GM13977 (cell line): Measurements from ENCODE around the gene OSBPL3.
A peak's percentile ranks its signal among the peaks of the same experiment; 100 is the strongest.
"Not testable (repeated sequence)": the region's sequence is repeated elsewhere in the genome, so short reads cannot be mapped to it uniquely, and the experiment has no call there.

Source experiments
- DNase-seq: peaks from one replicate; pipeline ENCODE4 v3.0.0; 2012; ENCODE audit warnings: low spot score
- CTCF ChIP-seq: IDR thresholded peaks from 2 replicates; pipeline ENCODE4 v1.5.1; 2012; ENCODE audit warnings: mild to moderate bottlenecking, control low read depth; ENCODE audit not compliant: insufficient read depth; ENCODE audit errors: extremely low read depth, missing control alignments
- in situ Hi-C: fragments of 300-500 bp; cut with MboI; formaldehyde crosslinking; loops from one replicate; pipeline ENCODE4 v1.12.0; 2022; ENCODE audit warnings: low sequenced_read_pairs, low pct_unique_long_range_greater_than_20kb, mixed read lengths, inconsistent platforms; ENCODE audit not compliant: unreplicated experiment

The OSBPL3 gene

GRCh38 chr7:24979863-24980533 is at the start of gene OSBPL3:
OSBPL3 (minus strand) TSS chr7:24980178; CDS start chr7:24892472, 87,706 bp downstream.
- in situ Hi-C loops: loop anchor here (10.0 kb wide), 2 partner anchors 85 to 145 kb away; no protein-coding TSS in a partner anchor
- peak; percentile 94 for DNase-seq
- TF ChIP-seq CTCF: peak; percentile 55

- no peak for TF ChIP-seq CTCF
- no peak for DNase-seq
- in situ Hi-C loops: no loop called here
Measured at GRCh38 chr7:25029075-25029474, 49.1 kb upstream of the OSBPL3 start.

GRCh38 chr7:25028370-25029021 is 48.5 kb upstream of the OSBPL3 start:
- no peak for DNase-seq
- in situ Hi-C loops: no loop called here
- TF ChIP-seq CTCF: no peak

GRCh38 chr7:25026156-25026555 is 46.2 kb upstream of the OSBPL3 start:
- TF ChIP-seq CTCF: no peak
- DNase-seq: no peak
- in situ Hi-C loops: no loop called here

GRCh38 chr7:25025218-25025671 is 45.3 kb upstream of the OSBPL3 start:
- no peak for DNase-seq
- TF ChIP-seq CTCF: no peak
- in situ Hi-C loops: no loop called here

- TF ChIP-seq CTCF: no peak
- DNase-seq: no peak
- in situ Hi-C loops: no loop called here
Measured at GRCh38 chr7:25024066-25024465, 44.1 kb upstream of the OSBPL3 start.

- DNase-seq, in situ Hi-C loops: not testable (repeated sequence)
Measured at GRCh38 chr7:25017671-25018070, 37.7 kb upstream of the OSBPL3 start.
